ENCODE results near the gene PUS1. TPM values are rescaled to one million over a fixed set of nuclear protein-coding genes. Genes with fewer than 3 reads are reported as not detected.
"Not testable (repeated sequence)": the region's sequence is repeated elsewhere in the genome, so short reads cannot be mapped to it uniquely, and the experiment has no call there.

The PUS1 gene
- total RNA-seq (2014; rRNA removed; shearing (Covaris generic)), result 16.0 and 17.1 TPM in 2 replicates

- Histone ChIP-seq H3K9me3 (replicated peaks) (no peaks in the 10 kb centered on the region), H3K4me1 (peaks cover 6% of the 10 kb centered on the region; the same call in 1 of the 2 replicates), H3K27ac (peak within 1 kb of the TSS; percentile 81), H3K27me3 (no peaks in the 10 kb centered on the region), H3K4me3 (peak within 1 kb of the TSS; percentile 99), H3K36me3 (peaks cover 26% of the 10 kb centered on the region)
- peak; percentile 94 for DNase-seq
Observed at GRCh38 chr12:131928711-131929580, at the start of gene PUS1. Gene PUS1 (plus strand): TSS chr12:131929276. CDS start chr12:131929723, 447 bp downstream.

GRCh38 chr12:131882804-131883520 lies 46.1 kb upstream of the PUS1 start:
- Histone ChIP-seq H3K9me3 (replicated peaks) (peaks cover 4% of the 10 kb centered on the region; the same call in 1 of the 2 replicates), H3K4me1 (no peaks in the 10 kb centered on the region), H3K27me3 (no peaks in the 10 kb centered on the region), H3K4me3 (no peak overlapping the region), H3K27ac (no peak overlapping the region), H3K36me3 (no peaks in the 10 kb centered on the region)
- DNase-seq, result no peak

GRCh38 chr12:131883521-131883900 lies 45.6 kb upstream of the PUS1 start:
- no peaks in the 10 kb centered on the region for H3K27me3 ChIP-seq
- H3K27ac ChIP-seq, result no peak overlapping the region
- DNase-seq, result no peak
- H3K4me3 ChIP-seq, result no peak overlapping the region
- H3K36me3 ChIP-seq, result no peaks in the 10 kb centered on the region
- no peaks in the 10 kb centered on the region for H3K4me1 ChIP-seq
- peaks cover 4% of the 10 kb centered on the region; the same call in 1 of the 2 replicates for H3K9me3 ChIP-seq (replicated peaks)

- H3K9me3 ChIP-seq (replicated peaks), result not testable (repeated sequence)
Observed at GRCh38 chr12:131885076-131885475, 44.0 kb upstream of the PUS1 start.

DNA sequence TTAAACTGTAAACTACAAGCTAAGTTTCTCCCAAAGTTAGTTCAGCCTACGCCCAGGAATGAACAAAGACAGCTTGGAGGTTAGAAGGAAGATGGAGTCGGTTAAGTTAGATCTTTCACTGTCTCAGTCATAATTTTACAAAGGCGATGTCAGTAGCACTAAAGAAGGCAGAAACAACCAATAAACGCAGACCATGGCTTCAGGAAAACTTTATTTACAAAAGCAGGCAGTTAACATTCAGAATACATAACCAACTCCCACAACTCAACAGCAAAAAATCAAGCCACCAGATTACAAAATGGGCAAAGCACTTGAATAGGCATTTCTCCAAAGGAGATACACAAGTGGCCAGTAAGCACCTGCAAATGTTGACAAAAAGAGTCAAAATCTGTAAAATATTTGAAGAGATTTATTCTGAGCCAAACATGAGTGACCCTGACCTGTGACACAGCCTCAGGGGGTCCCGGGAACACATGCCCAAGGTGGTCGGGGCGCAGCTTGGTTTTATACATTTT lies 43.5 kb upstream of the PUS1 start:
- Histone ChIP-seq H3K4me3 (no peak overlapping the region), H3K27ac (no peak overlapping the region), H3K36me3 (no peaks in the 10 kb centered on the region), H3K4me1 (no peaks in the 10 kb centered on the region), H3K9me3 (replicated peaks) (peaks cover 4% of the 10 kb centered on the region; the same call in 1 of the 2 replicates), H3K27me3 (no peaks in the 10 kb centered on the region)
- no peak for DNase-seq

More at GRCh38 chr12:131885076-131885475, 44.0 kb upstream of the PUS1 start:
- not testable (repeated sequence) for DNase-seq, H3K36me3 ChIP-seq, H3K4me3 ChIP-seq, H3K27ac ChIP-seq, H3K27me3 ChIP-seq, H3K4me1 ChIP-seq

GRCh38 chr12:131891722-131892121 lies 37.4 kb upstream of the PUS1 start:
- H3K4me3 ChIP-seq; DNase-seq; H3K27me3 ChIP-seq; H3K4me1 ChIP-seq; H3K27ac ChIP-seq; H3K36me3 ChIP-seq; H3K9me3 ChIP-seq (replicated peaks): not testable (repeated sequence)

DNA sequence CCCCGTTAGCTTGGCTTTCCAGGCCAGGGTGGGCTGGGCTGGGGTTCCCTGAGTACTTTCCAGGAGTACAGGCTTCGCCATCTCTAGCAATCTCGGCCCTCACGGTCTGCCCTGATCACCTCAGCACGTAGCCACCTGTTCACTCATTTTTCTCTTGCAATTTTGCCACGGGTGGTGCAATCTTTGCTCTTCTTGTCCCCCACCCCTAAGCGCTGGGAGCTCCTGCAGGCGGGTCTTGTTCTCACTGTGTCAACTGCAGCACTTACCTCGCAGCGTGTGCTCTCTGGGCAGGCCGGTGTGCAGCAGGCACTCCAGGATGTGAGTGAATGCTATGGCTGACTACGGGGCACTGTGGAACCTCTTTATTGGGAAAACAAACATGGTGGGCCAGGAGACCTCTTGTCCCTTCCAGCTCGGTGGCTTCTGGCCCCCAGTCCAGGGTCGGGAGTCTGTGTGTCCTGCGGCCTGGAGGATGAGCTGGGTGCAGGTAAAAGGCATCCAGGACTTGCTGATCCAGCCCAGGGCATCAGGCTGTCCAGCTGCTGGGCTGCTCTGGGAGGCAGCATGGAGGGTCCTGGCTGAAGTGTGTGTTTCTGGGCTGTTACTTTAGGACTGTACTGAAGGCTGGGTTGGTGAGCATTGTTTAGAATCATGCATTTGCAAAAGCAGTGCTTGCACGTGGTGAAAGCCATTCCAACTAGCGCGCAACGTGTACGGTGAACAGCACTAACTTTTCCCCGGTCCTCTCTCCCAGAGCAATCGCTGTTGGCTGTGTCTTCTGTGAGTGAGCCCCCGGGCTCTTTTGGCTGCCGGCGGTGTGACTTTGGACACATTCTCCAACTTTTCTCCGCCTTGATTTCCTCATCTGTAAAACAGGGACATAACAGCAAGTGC lies 36.1 kb upstream of the PUS1 start:
- Histone ChIP-seq H3K27me3 (no peaks in the 10 kb centered on the region), H3K9me3 (replicated peaks) (no peaks in the 10 kb centered on the region), H3K4me1 (no peaks in the 10 kb centered on the region; the same call in 1 of the 2 replicates), H3K27ac (no peak overlapping the region), H3K36me3 (no peaks in the 10 kb centered on the region), H3K4me3 (no peak overlapping the region)
- DNase-seq, result no peak

DNA sequence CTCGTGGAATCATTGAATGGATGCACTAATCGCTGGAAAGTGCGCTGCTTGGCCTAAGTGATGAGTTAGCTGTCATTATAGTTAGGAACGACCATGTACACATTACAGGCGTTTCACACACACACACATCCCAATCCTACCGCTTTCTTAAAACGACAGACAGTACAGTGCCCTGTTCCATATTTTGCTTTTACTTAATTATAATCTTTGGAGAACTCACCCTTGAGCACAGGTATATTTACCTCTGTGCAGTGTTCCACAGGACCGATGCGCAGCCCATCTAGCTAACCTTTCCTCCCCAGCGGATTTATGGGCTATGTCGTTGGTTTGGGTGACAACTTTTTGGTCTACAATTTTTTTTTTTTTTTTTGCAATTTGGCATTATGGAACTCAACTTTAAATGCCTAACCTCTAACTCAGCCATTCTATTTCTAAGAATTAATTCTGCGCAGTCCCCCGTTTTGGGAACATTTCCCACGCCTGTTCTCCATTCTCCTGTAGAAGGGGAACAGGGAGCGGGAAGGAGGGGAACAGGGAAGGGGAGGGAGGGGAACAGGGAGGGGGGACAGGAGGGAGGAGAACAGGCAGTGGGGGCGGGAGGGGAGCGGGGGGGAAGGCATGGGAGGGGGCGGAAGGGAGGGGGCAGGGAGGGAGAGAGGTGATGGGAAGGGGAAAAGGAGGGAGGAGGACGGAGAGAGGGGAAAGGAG lies 35.3 kb upstream of the PUS1 start:
- Histone ChIP-seq H3K4me3 (no peak overlapping the region), H3K4me1 (no peaks in the 10 kb centered on the region; the same call in 1 of the 2 replicates), H3K36me3 (no peaks in the 10 kb centered on the region), H3K27me3 (no peaks in the 10 kb centered on the region), H3K27ac (no peak overlapping the region), H3K9me3 (replicated peaks) (no peaks in the 10 kb centered on the region)
- DNase-seq, result no peak

GRCh38 chr12:131894313-131894860 lies 34.7 kb upstream of the PUS1 start, which contains the start of gene ULK1:
Gene ULK1 (plus strand): TSS chr12:131894622. CDS start chr12:131895002, 380 bp downstream.
- DNase-seq, result peak; percentile 91 to 92
- Histone ChIP-seq H3K9me3 (replicated peaks) (no peaks in the 10 kb centered on the region), H3K27me3 (no peaks in the 10 kb centered on the region), H3K4me3 (peak within 1 kb of the TSS; percentile 77), H3K36me3 (no peaks in the 10 kb centered on the region), H3K27ac (peak within 1 kb of the TSS; percentile 71), H3K4me1 (no peaks in the 10 kb centered on the region; the same call in 1 of the 2 replicates)

DNA sequence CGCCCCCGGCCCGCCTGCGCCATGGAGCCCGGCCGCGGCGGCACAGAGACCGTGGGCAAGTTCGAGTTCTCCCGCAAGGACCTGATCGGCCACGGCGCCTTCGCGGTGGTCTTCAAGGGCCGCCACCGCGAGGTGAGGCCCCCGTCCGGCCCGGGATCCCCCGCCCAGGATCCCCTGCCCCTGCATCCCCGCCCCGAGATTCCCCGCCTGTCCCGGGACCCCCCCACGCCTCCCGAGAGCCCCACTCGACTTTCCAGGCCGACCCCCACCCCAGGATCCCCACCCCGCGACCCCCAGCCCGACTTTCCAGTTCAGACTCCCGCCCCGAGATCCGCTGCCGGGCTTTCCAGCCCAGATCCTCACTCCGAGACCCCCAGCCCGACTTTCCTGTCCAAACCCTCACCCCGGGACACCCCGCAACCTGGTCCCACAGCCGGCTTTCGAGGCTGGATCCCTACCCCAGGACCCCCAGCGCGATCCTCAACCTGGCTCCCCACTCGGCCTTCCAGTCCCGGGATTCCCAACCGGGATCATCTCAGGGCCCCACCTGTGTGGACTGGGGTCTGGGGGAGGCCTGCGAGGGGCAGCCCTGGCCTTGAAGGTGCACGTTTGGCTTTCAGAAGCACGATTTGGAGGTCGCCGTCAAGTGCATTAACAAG lies 34.0 kb upstream of the PUS1 start:
- no peak for DNase-seq

DNA sequence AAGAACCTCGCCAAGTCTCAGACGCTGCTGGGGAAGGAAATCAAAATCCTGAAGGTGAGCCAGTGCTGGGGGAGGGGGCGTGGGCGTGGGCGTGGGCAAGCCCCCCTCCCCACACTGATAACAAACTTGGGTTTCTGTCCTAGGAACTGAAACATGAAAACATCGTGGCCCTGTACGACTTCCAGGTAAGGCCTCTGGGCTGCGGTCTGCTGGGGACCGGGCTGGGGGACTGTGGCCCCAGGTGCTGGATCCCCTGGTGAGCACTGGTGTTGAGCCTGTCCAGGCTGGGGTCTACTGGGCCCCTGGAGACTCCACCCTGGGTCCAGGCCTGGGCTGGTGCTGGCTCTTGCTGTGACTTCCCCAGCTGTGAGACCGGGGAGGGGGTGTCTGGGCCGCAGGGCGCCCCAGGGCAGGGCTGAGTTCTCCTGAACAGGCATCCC lies 33.4 kb upstream of the PUS1 start:
- Histone ChIP-seq H3K27me3 (no peaks in the 10 kb centered on the region), H3K4me1 (no peaks in the 10 kb centered on the region; the same call in 1 of the 2 replicates), H3K9me3 (replicated peaks) (no peaks in the 10 kb centered on the region), H3K36me3 (no peaks in the 10 kb centered on the region), H3K4me3 (peak overlapping the region; percentile 77), H3K27ac (peak overlapping the region; percentile 71)
- DNase-seq, result no peak

More for the DNA sequence above, 34.0 kb upstream of the PUS1 start:
- H3K4me1 ChIP-seq, result no peaks in the 10 kb centered on the region; the same call in 1 of the 2 replicates
- no peaks in the 10 kb centered on the region for H3K9me3 ChIP-seq (replicated peaks)
- H3K36me3 ChIP-seq, result no peaks in the 10 kb centered on the region
- H3K27me3 ChIP-seq, result no peaks in the 10 kb centered on the region
- H3K27ac ChIP-seq, result peak overlapping the region; percentile 71
- peak overlapping the region; percentile 77 for H3K4me3 ChIP-seq

DNA sequence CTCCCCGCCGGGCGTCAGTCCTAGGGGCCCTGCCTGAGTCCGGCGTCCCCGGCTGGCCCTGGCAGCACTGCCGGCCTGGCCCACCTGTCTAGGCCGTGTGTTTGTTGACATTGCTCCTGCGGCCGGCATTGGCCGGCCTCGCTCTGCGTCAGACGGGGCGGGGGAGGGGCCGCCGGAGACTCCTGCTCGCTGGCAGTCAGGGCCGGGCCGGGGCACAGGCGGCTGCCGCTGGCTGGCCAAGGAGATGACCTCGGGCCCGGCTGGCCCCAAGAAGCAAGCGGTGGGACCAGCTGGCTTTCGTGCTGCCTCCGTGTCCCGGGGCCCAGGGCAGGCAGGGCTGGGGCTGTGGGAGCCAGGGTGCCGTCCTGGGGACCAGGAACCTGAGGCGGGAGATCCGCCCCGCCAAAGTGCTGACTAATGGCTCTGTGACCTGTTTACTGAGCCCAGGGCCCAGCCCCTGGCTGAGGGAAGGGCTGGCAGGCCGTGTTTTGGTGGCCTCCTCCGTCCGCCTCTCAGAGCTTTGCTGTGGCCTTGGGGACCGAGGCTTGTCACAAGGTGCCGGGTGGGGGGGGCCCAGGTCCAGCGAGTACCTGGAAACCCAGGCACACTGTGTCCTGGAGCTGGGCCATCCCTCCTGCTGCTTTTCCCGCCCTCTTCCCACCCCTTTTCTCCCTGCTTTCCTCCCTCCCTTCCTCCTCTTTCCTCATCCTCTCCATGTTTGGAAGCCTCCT lies 32.8 kb upstream of the PUS1 start:
- Histone ChIP-seq H3K9me3 (replicated peaks) (no peaks in the 10 kb centered on the region), H3K4me3 (peak overlapping the region; percentile 77), H3K27ac (peak overlapping the region; percentile 71), H3K36me3 (no peaks in the 10 kb centered on the region), H3K4me1 (no peaks in the 10 kb centered on the region; the same call in 1 of the 2 replicates), H3K27me3 (no peaks in the 10 kb centered on the region)
- DNase-seq, result peak; percentile 87 to 89

Measured in SJCRH30 (cell line).